Kidney epithelial cell (primary cell): ENCODE results near the gene TINCR. TPM values are rescaled to one million over a fixed set of nuclear protein-coding genes. Genes with fewer than 3 reads are reported as not detected.

Source experiments
- DNase-seq: peaks from one replicate; pipeline ENCODE4 v3.0.0-alpha.2; 2010; ENCODE audit warnings: low read depth
- H3K27me3 ChIP-seq: 2 replicates; pipeline ENCODE4 v1.6.0; 2011; ENCODE audit warnings: low read length; ENCODE audit not compliant: control insufficient read depth, insufficient read depth
- H3K36me3 ChIP-seq: 2 replicates; pipeline ENCODE4 v1.5.1; 2011; ENCODE audit warnings: low read length; ENCODE audit not compliant: control insufficient read depth, insufficient read depth
- H3K4me3 ChIP-seq: 2 replicates; pipeline ENCODE4 v1.5.1; 2011; ENCODE audit warnings: low read depth, mild to moderate bottlenecking, control low read depth, low read length
- total RNA-seq: library from RNA; depleted of rRNA; stranded (reverse); fragments of >200 nt; gene quantifications from 2 replicates; pipeline ENCODE4 v1.2.3, GENCODE V29; 2015
- TF ChIP-seq, protein P1 (sequence below): IDR thresholded peaks from 2 replicates; pipeline ENCODE4 v1.5.1; 2011; ENCODE audit warnings: mild to moderate bottlenecking, moderate library complexity, low read length, control low read depth, inconsistent platforms; ENCODE audit not compliant: insufficient read depth, poor library complexity, severe bottlenecking

Gene TINCR
- total RNA-seq, 1 donor from 2014 or later = 1.0 TPM

DNA sequence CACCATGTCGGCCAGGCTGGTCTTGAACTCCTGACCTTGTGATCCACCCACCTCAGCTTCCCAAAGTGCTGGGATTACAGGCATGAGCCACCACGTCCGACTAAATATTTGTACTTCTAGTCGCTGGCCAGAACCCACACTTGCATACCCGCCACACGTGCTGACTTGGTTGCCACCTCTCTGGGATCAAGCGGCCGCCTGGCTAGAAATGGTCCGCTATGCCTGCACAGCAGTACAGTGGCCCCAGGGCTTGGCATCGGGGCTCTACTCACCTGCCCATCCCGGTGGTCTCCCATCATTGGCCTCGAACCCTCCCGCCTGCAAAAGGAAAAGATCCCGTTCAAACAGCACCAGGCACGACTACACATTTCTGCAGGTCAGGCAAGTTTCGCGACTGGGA lies 23.7 kb upstream of the TINCR start:
- Histone ChIP-seq H3K27me3 (no peaks in the 10 kb centered on the region), H3K4me3 (no peak overlapping the region), H3K36me3 (peaks cover 2% of the 10 kb centered on the region)
- no peak for DNase-seq
- TF ChIP-seq, protein P1, sequence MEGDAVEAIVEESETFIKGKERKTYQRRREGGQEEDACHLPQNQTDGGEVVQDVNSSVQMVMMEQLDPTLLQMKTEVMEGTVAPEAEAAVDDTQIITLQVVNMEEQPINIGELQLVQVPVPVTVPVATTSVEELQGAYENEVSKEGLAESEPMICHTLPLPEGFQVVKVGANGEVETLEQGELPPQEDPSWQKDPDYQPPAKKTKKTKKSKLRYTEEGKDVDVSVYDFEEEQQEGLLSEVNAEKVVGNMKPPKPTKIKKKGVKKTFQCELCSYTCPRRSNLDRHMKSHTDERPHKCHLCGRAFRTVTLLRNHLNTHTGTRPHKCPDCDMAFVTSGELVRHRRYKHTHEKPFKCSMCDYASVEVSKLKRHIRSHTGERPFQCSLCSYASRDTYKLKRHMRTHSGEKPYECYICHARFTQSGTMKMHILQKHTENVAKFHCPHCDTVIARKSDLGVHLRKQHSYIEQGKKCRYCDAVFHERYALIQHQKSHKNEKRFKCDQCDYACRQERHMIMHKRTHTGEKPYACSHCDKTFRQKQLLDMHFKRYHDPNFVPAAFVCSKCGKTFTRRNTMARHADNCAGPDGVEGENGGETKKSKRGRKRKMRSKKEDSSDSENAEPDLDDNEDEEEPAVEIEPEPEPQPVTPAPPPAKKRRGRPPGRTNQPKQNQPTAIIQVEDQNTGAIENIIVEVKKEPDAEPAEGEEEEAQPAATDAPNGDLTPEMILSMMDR = no peak

DNA sequence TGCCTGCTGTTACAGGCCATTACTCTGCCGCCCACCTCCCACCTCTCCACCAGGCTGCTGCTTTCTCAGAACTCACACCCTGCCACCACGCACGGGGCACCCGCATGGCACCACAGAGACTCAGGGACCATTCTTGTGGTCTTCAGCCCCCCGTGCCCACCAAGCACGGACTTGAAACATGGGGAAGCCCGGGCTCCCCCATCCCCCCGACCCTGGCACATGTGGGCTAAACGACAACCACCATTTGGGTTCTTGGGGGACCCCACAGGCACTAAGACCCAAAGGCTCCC lies 23.1 kb upstream of the TINCR start:
- H3K36me3 ChIP-seq = peaks cover 2% of the 10 kb centered on the region
- TF ChIP-seq, protein P1 = no peak

DNA sequence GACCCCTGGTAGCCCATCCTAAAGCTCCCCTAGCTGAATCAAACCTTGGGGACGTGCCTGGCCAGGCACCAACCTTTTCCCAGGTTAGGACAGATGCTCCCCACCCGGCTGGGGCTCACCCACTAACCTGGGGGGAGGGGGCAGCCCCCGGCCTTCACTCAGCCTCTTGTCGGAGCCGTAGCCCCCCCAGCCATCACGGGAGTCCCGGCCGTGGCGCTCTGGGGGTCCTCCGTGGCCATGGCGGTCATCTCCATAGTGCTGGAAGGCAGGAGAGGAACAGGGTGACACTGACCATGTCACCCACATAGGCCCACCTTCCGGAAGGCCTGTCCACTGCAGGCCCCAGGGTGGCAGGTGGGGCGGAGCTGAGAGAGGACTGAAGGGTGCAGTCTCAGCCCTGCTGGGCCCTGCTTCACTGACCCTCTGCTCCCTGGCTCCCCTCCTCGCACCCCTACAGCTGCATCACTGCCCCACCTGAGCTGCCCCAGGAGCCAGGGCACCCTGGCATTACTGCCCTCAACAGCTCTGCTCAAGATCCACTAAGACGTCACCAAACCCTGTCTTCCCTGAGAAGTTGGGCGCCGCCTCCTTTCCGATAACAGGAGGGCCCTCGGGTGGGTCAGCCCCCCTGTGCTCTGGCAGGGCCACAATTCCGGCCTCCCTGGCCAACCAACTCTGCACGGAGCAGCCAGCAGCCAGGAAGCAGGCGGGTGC lies 22.6 kb upstream of the TINCR start:
- Histone ChIP-seq H3K36me3 (peaks cover 2% of the 10 kb centered on the region), H3K27me3 (no peaks in the 10 kb centered on the region), H3K4me3 (no peak overlapping the region)
- TF ChIP-seq, protein P1 = no peak
- no peak for DNase-seq

More for the DNA sequence above, 23.1 kb upstream of the TINCR start:
- no peak for DNase-seq
- Histone ChIP-seq H3K27me3 (no peaks in the 10 kb centered on the region), H3K4me3 (no peak overlapping the region)

DNA sequence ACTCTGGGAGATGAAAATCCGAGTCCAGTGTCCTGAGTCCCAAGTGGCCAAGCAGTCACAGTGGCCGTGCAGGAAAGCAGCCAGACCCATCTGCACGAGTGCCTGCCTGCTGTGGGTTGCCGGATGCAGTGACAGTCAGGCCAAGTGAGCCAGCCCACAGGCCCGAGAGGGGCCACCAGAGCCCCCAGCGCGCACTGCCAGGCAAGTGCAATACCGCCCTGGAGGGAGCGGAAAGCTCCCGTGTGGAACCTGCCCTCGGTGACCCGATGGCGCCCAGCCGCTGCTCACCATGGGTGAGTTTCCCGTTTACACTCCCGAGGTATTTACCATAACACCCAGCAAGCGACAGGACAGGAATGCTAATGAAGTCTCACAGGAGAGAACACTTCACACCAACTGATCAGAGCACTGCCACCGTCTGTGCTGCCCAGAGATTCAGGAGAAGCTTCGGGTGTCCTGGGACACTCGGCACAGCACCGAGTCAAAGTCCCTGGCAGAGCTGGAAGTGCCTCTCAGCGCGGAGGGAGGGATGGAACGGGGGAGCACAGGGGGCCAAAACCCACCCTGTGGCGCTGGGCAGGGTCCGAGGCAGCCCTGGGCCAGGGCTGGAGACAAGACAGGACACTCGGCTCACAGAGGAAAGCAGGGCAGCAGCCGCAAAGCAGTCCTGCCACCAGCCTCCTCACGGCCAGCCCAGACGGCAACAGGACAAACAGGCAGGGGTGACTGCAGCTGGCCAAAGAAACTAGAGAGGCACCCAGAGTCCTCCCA lies 21.3 kb upstream of the TINCR start:
- H3K27me3 ChIP-seq = no peaks in the 10 kb centered on the region
- DNase-seq = no peak
- TF ChIP-seq, protein P1 = no peak
- H3K36me3 ChIP-seq = peaks cover 2% of the 10 kb centered on the region
- H3K4me3 ChIP-seq = no peak overlapping the region

DNA sequence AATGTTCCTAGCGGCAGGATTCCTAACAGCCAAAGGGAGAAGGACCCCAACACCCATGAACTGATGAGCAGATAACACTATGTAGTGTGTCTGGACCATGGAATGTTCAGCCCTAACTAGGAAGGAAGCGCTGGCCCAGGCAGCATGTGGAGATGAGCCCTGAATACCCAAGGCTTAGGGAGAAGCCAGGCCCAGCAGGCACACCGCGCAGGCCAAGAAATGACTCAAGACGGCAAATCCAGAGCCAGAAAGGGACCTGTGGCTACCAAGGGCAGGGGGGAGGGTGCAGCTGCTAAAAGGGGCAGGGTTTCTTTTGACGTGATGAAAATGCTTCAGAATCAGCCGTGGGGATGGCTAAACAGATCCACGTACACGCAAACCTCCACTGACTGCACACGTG lies 20.7 kb upstream of the TINCR start:
- DNase-seq = no peak
- TF ChIP-seq, protein P1 = no peak
- H3K36me3 ChIP-seq = no peaks in the 10 kb centered on the region
- H3K27me3 ChIP-seq = no peaks in the 10 kb centered on the region
- no peak overlapping the region for H3K4me3 ChIP-seq

DNA sequence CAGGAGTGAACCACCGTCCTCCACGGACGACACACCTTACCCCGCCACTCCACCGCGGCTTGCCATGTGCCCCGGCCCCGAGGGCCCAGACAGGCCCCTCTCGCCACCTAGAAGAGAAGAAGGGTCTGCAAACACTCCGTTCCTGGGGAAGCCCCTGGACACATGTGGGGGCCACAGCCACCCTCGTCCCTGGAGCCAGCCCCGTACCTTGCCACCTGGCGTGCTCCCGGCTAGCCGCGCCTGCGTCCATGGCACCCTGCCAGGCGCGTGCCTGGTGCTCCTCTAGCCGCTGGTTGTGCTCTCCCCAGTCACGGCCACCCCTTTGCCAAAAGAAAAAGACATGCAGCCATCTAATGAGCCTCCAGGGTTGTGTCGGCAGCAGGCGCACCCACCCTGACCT lies 19.9 kb upstream of the TINCR start:
- H3K27me3 ChIP-seq = no peaks in the 10 kb centered on the region
- H3K36me3 ChIP-seq = no peaks in the 10 kb centered on the region
- TF ChIP-seq, protein P1 = no peak
- H3K4me3 ChIP-seq = no peak overlapping the region
- DNase-seq = no peak
